OCI-LY7 (cell line): ENCODE data around the gene SDCBP2.

ENCODE experiments used
- CTCF ChIP-seq: fragments of 200-600 bp; sonication (generic); conservative IDR thresholded peaks from 2 replicates; pipeline ENCODE4 v1.5.1; 2014; ENCODE audit warnings: mild to moderate bottlenecking, antibody characterized with exemption, low read length, moderate library complexity, mixed read lengths
- EZH2phosphoT487 ChIP-seq: fragments of 200-600 bp; sonication (generic); IDR thresholded peaks from 2 replicates; pipeline ENCODE4 v1.6.1; 2018; ENCODE audit warnings: low read depth, borderline replicate concordance, mild to moderate bottlenecking, mixed run types, antibody characterized with exemption, low read length, moderate library complexity, mixed read lengths

- TF ChIP-seq CTCF (no peak), EZH2phosphoT487 (no peak)
These were observed 46.6 kb upstream of the SDCBP2 start for GRCh38 chr20:1375515-1375914.
